HepG2 (cell line): ENCODE results near the gene CTNNBIP1. TPM values are rescaled to one million over a fixed set of nuclear protein-coding genes. Genes with fewer than 3 reads are reported as not detected.

Experiments used
- BORCS8-MEF2B ChIP-seq: sonication (generic); formaldehyde crosslinking; IDR thresholded peaks from 2 replicates; pipeline ENCODE4 v1.8.0; 2022; ENCODE audit warnings: mild to moderate bottlenecking, missing genetic modification reagents
- EHMT2 ChIP-seq: fragments of 200-600 bp; sonication (generic); IDR thresholded peaks from 2 replicates; pipeline ENCODE4 v1.7.0; 2017; ENCODE audit warnings: antibody characterized with exemption, low read depth, low read length, borderline replicate concordance
- FOXO1 ChIP-seq: sonication (generic); formaldehyde crosslinking; IDR thresholded peaks from 2 replicates; pipeline ENCODE4 v1.4.0; 2020; ENCODE audit warnings: missing genetic modification reagents
- HIVEP1 ChIP-seq: sonication (generic); formaldehyde crosslinking; IDR thresholded peaks from 2 replicates; pipeline ENCODE4 v1.4.0; 2020; ENCODE audit warnings: mild to moderate bottlenecking, missing genetic modification reagents
- HOXD1 ChIP-seq: sonication (generic); formaldehyde crosslinking; IDR thresholded peaks from 2 replicates; pipeline ENCODE4 v1.5.0; 2020; ENCODE audit warnings: missing genetic modification reagents
- KDM2A ChIP-seq: sonication (generic); formaldehyde crosslinking; IDR thresholded peaks from 2 replicates; pipeline ENCODE4 v1.4.0; 2020; ENCODE audit warnings: low read depth, missing genetic modification reagents, borderline replicate concordance
- KDM3A ChIP-seq: IDR thresholded peaks from 2 replicates; pipeline ENCODE4 v1.6.1; 2018; ENCODE audit warnings: low read depth, missing compliant biosample characterization
- KMT2A ChIP-seq: sonication (generic); formaldehyde crosslinking; IDR thresholded peaks from 2 replicates; pipeline ENCODE4 v1.4.0; 2020; ENCODE audit warnings: missing genetic modification reagents
- SAP130 ChIP-seq: IDR thresholded peaks from 2 replicates; pipeline ENCODE4 v1.6.1; 2016; ENCODE audit warnings: low read depth
- SNAI1 ChIP-seq: sonication (generic); formaldehyde crosslinking; IDR thresholded peaks from 2 replicates; pipeline ENCODE4 v1.5.0; 2020; ENCODE audit warnings: mild to moderate bottlenecking, missing genetic modification reagents, borderline replicate concordance
- TEAD3 ChIP-seq: optimal IDR thresholded peaks from 2 replicates; pipeline ENCODE3; 2016; ENCODE audit warnings: borderline replicate concordance
- ZFX ChIP-seq: sonication (generic); formaldehyde crosslinking; IDR thresholded peaks from 2 replicates; pipeline ENCODE4 v1.4.0; 2020; ENCODE audit warnings: mild to moderate bottlenecking, low read depth, missing genetic modification reagents, moderate library complexity
- ZFY ChIP-seq: sonication (generic); formaldehyde crosslinking; IDR thresholded peaks from 2 replicates; pipeline ENCODE4 v1.4.0; 2020; ENCODE audit warnings: missing genetic modification reagents
- ZNF124 ChIP-seq: sonication (generic); formaldehyde crosslinking; IDR thresholded peaks from 2 replicates; pipeline ENCODE4 v1.4.0; 2020; ENCODE audit warnings: missing genetic modification reagents
- ZNF501 ChIP-seq: sonication (generic); formaldehyde crosslinking; IDR thresholded peaks from 2 replicates; pipeline ENCODE4 v1.5.1; 2020; ENCODE audit warnings: mild to moderate bottlenecking, moderate library complexity, missing genetic modification reagents
- ZNF674 ChIP-seq: sonication (generic); formaldehyde crosslinking; IDR thresholded peaks from 2 replicates; pipeline ENCODE4 v1.5.0; 2020; ENCODE audit warnings: low read depth, mild to moderate bottlenecking, missing genetic modification reagents
- ZNF768 ChIP-seq: sonication (generic); formaldehyde crosslinking; IDR thresholded peaks from 2 replicates; pipeline ENCODE4 v1.4.0; 2020; ENCODE audit warnings: missing genetic modification reagents
- polyA plus RNA-seq, 8 experiments: library from polyadenylated mRNA; depleted of rRNA in 3 of 8; stranded (reverse) in 7 of 8; unstranded in 1 of 8; fragments of >200 nt; fragmentation: Illumina TruSeq in 4 of 8; extraction: Trizol in 4 of 8; gene quantifications; 2 replicates each; pipeline versions ENCODE4 v1.2.1 to v1.2.3, GENCODE V29; 2011 to 2016; ENCODE audit warnings: low read depth in 4 of 8, missing spikeins in 1 of 8, mixed read lengths in 1 of 8; ENCODE audit not compliant: insufficient read depth in 1 of 8
- total RNA-seq, 5 experiments: library from RNA; depleted of rRNA; stranded (reverse); fragments of >200 nt; fragmentation: Illumina TruSeq; extraction: Trizol; gene quantifications; 2 replicates each; pipeline ENCODE4 v1.2.3, GENCODE V29; 2016; ENCODE audit warnings: low read depth in 1 of 5
- TF ChIP-seq, protein P1 (sequence below): sonication (generic); formaldehyde crosslinking; IDR thresholded peaks from 2 replicates; pipeline ENCODE4 v1.4.0; 2020; ENCODE audit warnings: missing genetic modification reagents
- TF ChIP-seq, protein P2 (sequence below): sonication (generic); formaldehyde crosslinking; IDR thresholded peaks from 2 replicates; pipeline ENCODE4 v1.5.0; 2020; ENCODE audit warnings: mild to moderate bottlenecking, missing genetic modification reagents, moderate library complexity
- TF ChIP-seq, protein P3 (sequence below): sonication (generic); formaldehyde crosslinking; IDR thresholded peaks from 2 replicates; pipeline ENCODE4 v1.9.0; 2022; ENCODE audit warnings: low read depth, missing genetic modification reagents

CTNNBIP1 gene
- total and polyA plus RNA-seq, 2 of the 13 experiments (the other 11 are each of a cell fraction or from before 2014, with no cell fraction given): 71.7 to 83.0 TPM

DNA sequence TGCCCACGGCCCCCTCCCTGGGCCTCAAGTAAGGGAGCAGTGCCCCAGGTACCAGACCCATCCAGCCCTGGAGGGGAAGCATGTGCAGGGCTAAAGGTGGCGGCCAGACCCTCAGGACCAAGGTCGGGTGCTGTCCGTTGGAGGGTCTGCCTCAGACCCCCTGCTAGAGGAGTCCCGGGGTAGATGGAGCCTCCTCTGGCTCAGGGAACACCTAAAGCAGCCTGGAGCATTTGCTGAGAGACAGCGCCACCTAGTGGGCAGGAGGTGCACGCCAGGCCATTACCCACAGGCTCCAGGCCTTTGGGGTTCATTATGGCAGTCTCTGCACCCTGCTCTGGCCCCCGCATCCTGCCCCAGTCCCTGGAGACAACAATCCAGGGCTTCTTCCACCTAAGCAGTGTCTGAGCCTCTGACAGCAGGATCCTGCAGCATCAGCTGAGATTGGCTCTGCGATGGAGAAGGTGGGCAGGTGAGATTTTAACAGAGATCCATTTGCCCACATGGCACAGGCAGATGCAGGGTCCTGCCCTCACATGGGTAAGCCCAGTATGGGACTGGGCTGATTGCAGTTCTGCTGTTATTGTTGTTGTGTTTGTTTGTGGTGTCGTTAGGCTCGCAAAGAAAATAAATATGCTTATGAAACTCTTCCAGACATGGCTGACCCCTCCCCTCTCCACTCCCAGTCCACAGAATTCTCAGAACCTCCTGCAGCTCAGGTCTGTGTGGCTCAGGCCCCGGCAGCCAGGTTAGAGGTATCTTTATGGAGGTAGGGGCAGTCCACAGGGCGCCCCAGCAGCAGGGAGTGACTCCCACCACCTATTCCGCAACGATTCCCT lies 42.4 kb downstream of the CTNNBIP1 start (continued):
- TF ChIP-seq ZFX (peak; percentile 26; the same call in 1 of the 2 replicates), HIVEP1 (peak; percentile 55; the same call in 1 of the 2 replicates), ZNF124 (CRISPR knock-in tag) (0 out of 2 replicates have a peak, but pooled peaks have one; percentile 49), SNAI1 (CRISPR knock-in tag) (no peak), KDM3A (CRISPR knock-in tag) (peak; percentile 34; the same call in 1 of the 2 replicates), KMT2A (CRISPR knock-in tag) (0 out of 2 replicates have a peak, but pooled peaks have one; percentile 32), ZFY (peak; percentile 33; the same call in 1 of the 2 replicates), EHMT2 (no peak), HOXD1 (CRISPR knock-in tag) (no peak), ZNF501 (CRISPR knock-in tag) (0 out of 2 replicates have a peak, but pooled peaks have one; percentile 20), BORCS8-MEF2B (CRISPR knock-in tag) (peak; percentile 41; the same call in 1 of the 2 replicates), FOXO1 (CRISPR knock-in tag) (0 out of 2 replicates have a peak, but pooled peaks have one; percentile 15), KDM2A (CRISPR knock-in tag) (peak; percentile 41; the same call in 1 of the 2 replicates), ZNF768 (CRISPR knock-in tag) (0 out of 2 replicates have a peak, but pooled peaks have one; percentile 18), TEAD3 (CRISPR knock-in tag) (peak; percentile 34), SAP130 (CRISPR knock-in tag) (peak; percentile 29; the same call in 1 of the 2 replicates), ZNF674 (CRISPR knock-in tag) (no peak)
- TF ChIP-seq, protein P1, sequence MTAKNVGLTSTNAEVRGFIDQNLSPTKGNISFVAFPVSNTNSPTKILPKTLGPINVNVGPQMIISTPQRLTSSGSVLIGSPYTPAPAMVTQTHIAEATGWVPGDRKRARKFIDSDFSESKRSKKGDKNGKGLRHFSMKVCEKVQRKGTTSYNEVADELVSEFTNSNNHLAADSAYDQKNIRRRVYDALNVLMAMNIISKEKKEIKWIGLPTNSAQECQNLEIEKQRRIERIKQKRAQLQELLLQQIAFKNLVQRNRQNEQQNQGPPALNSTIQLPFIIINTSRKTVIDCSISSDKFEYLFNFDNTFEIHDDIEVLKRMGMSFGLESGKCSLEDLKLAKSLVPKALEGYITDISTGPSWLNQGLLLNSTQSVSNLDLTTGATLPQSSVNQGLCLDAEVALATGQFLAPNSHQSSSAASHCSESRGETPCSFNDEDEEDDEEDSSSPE (CRISPR knock-in tag): 0 out of 2 replicates have a peak, but pooled peaks have one; percentile 14
- TF ChIP-seq, protein P2, sequence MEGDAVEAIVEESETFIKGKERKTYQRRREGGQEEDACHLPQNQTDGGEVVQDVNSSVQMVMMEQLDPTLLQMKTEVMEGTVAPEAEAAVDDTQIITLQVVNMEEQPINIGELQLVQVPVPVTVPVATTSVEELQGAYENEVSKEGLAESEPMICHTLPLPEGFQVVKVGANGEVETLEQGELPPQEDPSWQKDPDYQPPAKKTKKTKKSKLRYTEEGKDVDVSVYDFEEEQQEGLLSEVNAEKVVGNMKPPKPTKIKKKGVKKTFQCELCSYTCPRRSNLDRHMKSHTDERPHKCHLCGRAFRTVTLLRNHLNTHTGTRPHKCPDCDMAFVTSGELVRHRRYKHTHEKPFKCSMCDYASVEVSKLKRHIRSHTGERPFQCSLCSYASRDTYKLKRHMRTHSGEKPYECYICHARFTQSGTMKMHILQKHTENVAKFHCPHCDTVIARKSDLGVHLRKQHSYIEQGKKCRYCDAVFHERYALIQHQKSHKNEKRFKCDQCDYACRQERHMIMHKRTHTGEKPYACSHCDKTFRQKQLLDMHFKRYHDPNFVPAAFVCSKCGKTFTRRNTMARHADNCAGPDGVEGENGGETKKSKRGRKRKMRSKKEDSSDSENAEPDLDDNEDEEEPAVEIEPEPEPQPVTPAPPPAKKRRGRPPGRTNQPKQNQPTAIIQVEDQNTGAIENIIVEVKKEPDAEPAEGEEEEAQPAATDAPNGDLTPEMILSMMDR (CRISPR knock-in tag): peak; percentile 98
- TF ChIP-seq, protein P3, sequence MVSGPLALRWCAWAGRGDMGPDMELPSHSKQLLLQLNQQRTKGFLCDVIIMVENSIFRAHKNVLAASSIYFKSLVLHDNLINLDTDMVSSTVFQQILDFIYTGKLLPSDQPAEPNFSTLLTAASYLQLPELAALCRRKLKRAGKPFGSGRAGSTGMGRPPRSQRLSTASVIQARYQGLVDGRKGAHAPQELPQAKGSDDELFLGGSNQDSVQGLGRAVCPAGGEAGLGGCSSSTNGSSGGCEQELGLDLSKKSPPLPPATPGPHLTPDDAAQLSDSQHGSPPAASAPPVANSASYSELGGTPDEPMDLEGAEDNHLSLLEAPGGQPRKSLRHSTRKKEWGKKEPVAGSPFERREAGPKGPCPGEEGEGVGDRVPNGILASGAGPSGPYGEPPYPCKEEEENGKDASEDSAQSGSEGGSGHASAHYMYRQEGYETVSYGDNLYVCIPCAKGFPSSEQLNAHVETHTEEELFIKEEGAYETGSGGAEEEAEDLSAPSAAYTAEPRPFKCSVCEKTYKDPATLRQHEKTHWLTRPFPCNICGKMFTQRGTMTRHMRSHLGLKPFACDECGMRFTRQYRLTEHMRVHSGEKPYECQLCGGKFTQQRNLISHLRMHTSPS (CRISPR knock-in tag): no peak
